HEK293T (cell line): Measurements from ENCODE around the gene MIGA2.

Experiments used
- ARNT ChIP-seq: fragments of 450-650 bp; IDR thresholded peaks from 2 replicates; pipeline ENCODE4 v1.6.1; 2017; ENCODE audit warnings: mild to moderate bottlenecking
- BHLHE40 ChIP-seq: fragments of 450-650 bp; IDR thresholded peaks from 2 replicates; pipeline ENCODE4 v1.6.1; 2016; ENCODE audit warnings: mild to moderate bottlenecking, moderate library complexity, borderline replicate concordance
- CTBP1 ChIP-seq: fragments of 450-650 bp; IDR thresholded peaks from 2 replicates; pipeline ENCODE4 v1.6.1; 2016; ENCODE audit warnings: borderline replicate concordance
- ELF4 ChIP-seq: fragments of 450-650 bp; IDR thresholded peaks from 2 replicates; pipeline ENCODE4 v1.6.1; 2017; ENCODE audit warnings: antibody characterized with exemption
- FOXA1 ChIP-seq: fragments of 450-650 bp; IDR thresholded peaks from 2 replicates; pipeline ENCODE4 v1.6.1; 2016; ENCODE audit warnings: mild to moderate bottlenecking
- FOXK2 ChIP-seq: fragments of 450-650 bp; IDR thresholded peaks from 2 replicates; pipeline ENCODE4 v1.6.1; 2016; ENCODE audit warnings: mild to moderate bottlenecking
- FOXM1 ChIP-seq: fragments of 450-650 bp; IDR thresholded peaks from 2 replicates; pipeline ENCODE4 v1.6.1; 2017; ENCODE audit warnings: mild to moderate bottlenecking, borderline replicate concordance
- HDGF ChIP-seq: fragments of 450-650 bp; IDR thresholded peaks from 2 replicates; pipeline ENCODE4 v1.6.1; 2017; ENCODE audit warnings: antibody characterized with exemption, borderline replicate concordance
- L3MBTL2 ChIP-seq: fragments of 450-650 bp; conservative IDR thresholded peaks from 2 replicates; pipeline ENCODE4 v1.6.1; 2016; ENCODE audit warnings: mild to moderate bottlenecking
- LEF1 ChIP-seq: fragments of 450-650 bp; IDR thresholded peaks from 2 replicates; pipeline ENCODE4 v1.6.1; 2017; ENCODE audit warnings: mild to moderate bottlenecking, borderline replicate concordance
- NFRKB ChIP-seq: fragments of 450-650 bp; IDR thresholded peaks from 2 replicates; pipeline ENCODE4 v1.6.1; 2016; ENCODE audit warnings: mild to moderate bottlenecking, moderate library complexity
- PKNOX1 ChIP-seq: fragments of 450-650 bp; IDR thresholded peaks from 2 replicates; pipeline ENCODE4 v1.6.1; 2016
- SP1 ChIP-seq: fragments of 450-650 bp; IDR thresholded peaks from 2 replicates; pipeline ENCODE4 v1.6.1; 2017
- SUZ12 ChIP-seq: fragments of 450-650 bp; IDR thresholded peaks from 2 replicates; pipeline ENCODE4 v1.6.1; 2016; ENCODE audit warnings: mild to moderate bottlenecking

DNA sequence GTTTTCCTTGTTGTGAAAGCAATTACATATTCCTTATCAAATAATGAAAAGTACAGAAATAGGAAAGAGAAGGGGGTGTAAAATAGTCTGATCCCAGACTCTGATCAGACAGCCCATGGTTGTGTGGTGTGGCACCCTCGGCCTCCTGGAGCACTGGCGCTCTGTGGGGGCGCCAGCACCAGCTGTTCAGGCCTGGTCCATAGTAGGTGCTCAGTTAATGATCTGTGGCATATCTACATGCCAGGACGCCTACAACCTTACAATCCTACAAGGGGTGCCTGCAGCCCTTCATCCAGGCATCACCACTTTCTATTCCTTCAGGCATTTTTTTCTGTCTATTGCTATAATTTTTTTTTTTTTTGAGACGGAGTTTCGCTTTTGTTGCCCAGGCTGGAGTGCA, 16.6 kb downstream of the MIGA2 start:
- TF ChIP-seq L3MBTL2 (no peak), ELF4 (no peak), FOXM1 (no peak), BHLHE40 (no peak), PKNOX1 (no peak), LEF1 (no peak), FOXA1 (no peak), SP1 (no peak), FOXK2 (no peak), NFRKB (no peak), SUZ12 (no peak), HDGF (no peak), ARNT (no peak), CTBP1 (no peak)
